Naive B cell (primary cell): ENCODE results near the gene TRIM74. TPM values are rescaled to one million over a fixed set of nuclear protein-coding genes. Genes with fewer than 3 reads are reported as not detected.
"Not testable (repeated sequence)": the region's sequence is repeated elsewhere in the genome, so short reads cannot be mapped to it uniquely, and the experiment has no call there.

Experiments used
- ATAC-seq, 2 donors: fragments of 150-1000 bp; cut with Tn5 transposase; 2 replicates each; pipeline ENCODE4 v1.10.0; 2021; ENCODE audit warnings: low read depth in 2 of 2, mild to moderate bottlenecking in 2 of 2, moderate library complexity in 2 of 2
- DNase-seq: peaks from one replicate; pipeline ENCODE4 v3.0.0; 2022
- H3K27ac Mint-ChIP-seq, 6 donors: one replicate each; pipeline ENCODE4 v1.8.0; 2020 to 2022; ENCODE audit warnings: mild to moderate bottlenecking in 6 of 6, mixed read lengths in 6 of 6, moderate library complexity in 5 of 6, inconsistent platforms in 2 of 6
- H3K27me3 Mint-ChIP-seq, 3 donors: one replicate each; pipeline ENCODE4 v1.8.0; 2021 to 2022; ENCODE audit warnings: mixed read lengths in 3 of 3, mild to moderate bottlenecking in 1 of 3
- H3K36me3 Mint-ChIP-seq, 2 donors: one replicate each; pipeline ENCODE4 v1.8.0; 2020 to 2022; ENCODE audit warnings: mixed read lengths in 2 of 2, inconsistent platforms in 1 of 2, mild to moderate bottlenecking in 1 of 2
- H3K4me1 Mint-ChIP-seq, 3 donors: one replicate each; pipeline ENCODE4 v1.8.0; 2020 to 2022; ENCODE audit warnings: mixed read lengths in 3 of 3, inconsistent platforms in 1 of 3, mild to moderate bottlenecking in 1 of 3, moderate library complexity in 1 of 3
- H3K4me3 Mint-ChIP-seq, 8 donors: one replicate each; pipeline ENCODE4 v1.8.0; 2020 to 2022; ENCODE audit warnings: mild to moderate bottlenecking in 8 of 8, mixed read lengths in 8 of 8, moderate library complexity in 8 of 8, inconsistent platforms in 2 of 8
- H3K9me3 Mint-ChIP-seq, 7 donors: one replicate each; pipeline ENCODE4 v1.8.0; 2020 to 2022; ENCODE audit warnings: mixed read lengths in 7 of 7, mild to moderate bottlenecking in 5 of 7, inconsistent platforms in 2 of 7, moderate library complexity in 1 of 7
- polyA plus RNA-seq, 6 donors: library from polyadenylated mRNA; unstranded; fragments of 300-500 nt; fragmentation: Illumina TruSeq; gene quantifications; one replicate each; pipeline ENCODE4 v1.2.3, GENCODE V29; 2021; ENCODE audit warnings: low read depth in 6 of 6

The TRIM74 gene
- polyA plus RNA-seq, 6 donors from 2014 or later = 0.31 TPM; not detected in 5

DNA sequence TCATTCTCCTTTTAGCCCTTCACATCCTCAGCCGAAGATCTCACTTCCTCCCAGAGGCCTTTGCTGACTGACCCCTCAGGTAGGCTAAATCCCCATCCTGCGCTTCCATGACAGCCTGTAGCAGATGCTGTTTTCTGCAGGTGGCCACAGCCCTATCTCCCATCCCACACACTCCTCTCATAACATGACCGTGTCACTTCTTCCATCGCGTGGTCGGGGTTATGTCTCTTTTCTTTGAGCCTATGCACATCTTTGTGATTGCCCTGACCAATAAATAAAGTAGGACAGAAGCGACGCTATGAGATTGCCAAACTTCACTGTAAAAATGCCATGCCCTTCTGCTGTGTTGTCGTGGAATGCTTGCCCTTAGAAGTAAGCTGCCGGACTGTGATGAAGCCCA is 55.5 kb downstream of the TRIM74 start:
- Mint-ChIP-seq H3K4me1 (peaks cover 6 to 16% (median 15%) of the 10 kb centered on the region in 3 donors), H3K27ac (peak overlapping the region in 2 of 6 donors; percentile 73 to 84)
- H3K27me3 Mint-ChIP-seq, H3K36me3 Mint-ChIP-seq, ATAC-seq, H3K9me3 Mint-ChIP-seq, DNase-seq, H3K4me3 Mint-ChIP-seq: not testable (repeated sequence)

- not testable (repeated sequence) for ATAC-seq, H3K27me3 Mint-ChIP-seq, H3K4me3 Mint-ChIP-seq, H3K27ac Mint-ChIP-seq, DNase-seq, H3K9me3 Mint-ChIP-seq
- Mint-ChIP-seq H3K36me3 (peaks cover 16 to 23% of the 10 kb centered on the region in 2 donors), H3K4me1 (peaks cover 10 to 13% (median 11%) of the 10 kb centered on the region in 3 donors)
Measured at GRCh38 chr7:72911395-72911794, 57.9 kb downstream of the TRIM74 start.

Other genes with a start within 250 kb of the TRIM74 start
- gene TYW1B, start 141.3 kb downstream of the TRIM74 start, polyA plus RNA-seq = 1 to 10 TPM in 5 of 6 donors, under 1 TPM in 1; 0.34 to 4.1 (median 1.9) TPM
- gene POM121, start 44.4 kb downstream of the TRIM74 start, polyA plus RNA-seq = 10 to 100 TPM in 4 of 6 donors, 1 to 10 TPM in 2; 4.6 to 18.8 (median 10.1) TPM
- gene SPDYE8, start 60.3 kb upstream of the TRIM74 start, polyA plus RNA-seq = under 1 TPM in 2 of 6 donors, not detected in 4; 0.19 to 0.25 TPM
- under 1 TPM in 2 of 6 donors, not detected in 4; 0.19 to 0.45 TPM for gene SPDYE11, start 88.4 kb upstream of the TRIM74 start, polyA plus RNA-seq
- under 1 TPM in 2 of 6 donors, not detected in 4; 0.19 to 0.25 TPM for gene SPDYE9, start 116.6 kb upstream of the TRIM74 start, polyA plus RNA-seq